NCI-H1694 treated with DMSO at 0.1 percent for 48 hours (cell line): ENCODE data around the gene ADISSP.

ENCODE experiments used
- DNase-seq: peaks from one replicate; lab custom pipeline; 2025; lab: John Stamatoyannopoulos, UW

The ADISSP gene

DNA sequence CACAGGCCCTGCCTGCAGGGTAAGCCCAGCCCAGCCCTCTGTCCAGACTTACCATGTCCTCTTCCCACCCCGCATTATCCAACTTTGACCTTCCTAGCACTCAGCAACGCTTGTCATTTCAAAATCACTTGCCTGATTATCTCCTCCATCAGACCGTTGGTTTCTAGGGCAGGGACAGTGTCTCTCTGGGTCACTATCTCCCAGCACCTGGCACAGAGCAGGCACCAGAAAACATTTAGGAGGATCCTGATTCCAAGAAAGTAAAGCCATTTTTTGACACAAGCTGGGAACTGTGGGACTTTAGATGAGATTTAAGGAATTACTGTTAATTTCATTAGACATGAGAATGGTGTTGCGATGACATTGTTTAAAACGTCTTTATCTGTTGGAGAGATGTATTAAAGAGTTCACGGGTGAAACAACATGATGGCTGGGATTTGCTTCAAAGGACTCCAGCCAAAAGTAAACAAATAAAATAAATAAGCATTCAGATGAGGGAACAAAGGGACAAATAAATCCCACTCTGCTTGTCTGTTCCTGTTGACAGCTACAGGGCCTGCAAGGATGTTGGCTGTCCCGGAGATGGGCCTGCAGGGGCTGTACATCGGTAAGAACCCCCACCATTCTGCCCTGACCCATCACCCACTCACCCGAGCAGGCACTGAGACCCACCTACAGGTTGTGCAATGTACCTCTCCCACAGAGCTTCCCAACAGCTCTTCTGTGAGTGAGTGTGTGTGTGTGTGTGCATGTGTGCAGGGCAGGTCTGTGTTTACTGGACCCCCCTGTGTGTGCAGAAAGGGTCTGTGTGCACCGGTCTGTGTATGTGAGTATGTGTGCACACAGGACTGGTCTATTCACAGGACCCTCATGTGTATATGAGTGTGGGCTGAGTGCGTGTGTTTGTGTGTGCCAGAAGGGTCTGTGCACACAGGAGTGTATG lies 29.2 kb downstream of the ADISSP start:
- no peak for DNase-seq

- DNase-seq, result no peak
These were observed 31.8 kb downstream of the ADISSP start for GRCh38 chr20:3735768-3736167.

- no peak for DNase-seq
These were observed 33.3 kb downstream of the ADISSP start for GRCh38 chr20:3734111-3734843.

DNA sequence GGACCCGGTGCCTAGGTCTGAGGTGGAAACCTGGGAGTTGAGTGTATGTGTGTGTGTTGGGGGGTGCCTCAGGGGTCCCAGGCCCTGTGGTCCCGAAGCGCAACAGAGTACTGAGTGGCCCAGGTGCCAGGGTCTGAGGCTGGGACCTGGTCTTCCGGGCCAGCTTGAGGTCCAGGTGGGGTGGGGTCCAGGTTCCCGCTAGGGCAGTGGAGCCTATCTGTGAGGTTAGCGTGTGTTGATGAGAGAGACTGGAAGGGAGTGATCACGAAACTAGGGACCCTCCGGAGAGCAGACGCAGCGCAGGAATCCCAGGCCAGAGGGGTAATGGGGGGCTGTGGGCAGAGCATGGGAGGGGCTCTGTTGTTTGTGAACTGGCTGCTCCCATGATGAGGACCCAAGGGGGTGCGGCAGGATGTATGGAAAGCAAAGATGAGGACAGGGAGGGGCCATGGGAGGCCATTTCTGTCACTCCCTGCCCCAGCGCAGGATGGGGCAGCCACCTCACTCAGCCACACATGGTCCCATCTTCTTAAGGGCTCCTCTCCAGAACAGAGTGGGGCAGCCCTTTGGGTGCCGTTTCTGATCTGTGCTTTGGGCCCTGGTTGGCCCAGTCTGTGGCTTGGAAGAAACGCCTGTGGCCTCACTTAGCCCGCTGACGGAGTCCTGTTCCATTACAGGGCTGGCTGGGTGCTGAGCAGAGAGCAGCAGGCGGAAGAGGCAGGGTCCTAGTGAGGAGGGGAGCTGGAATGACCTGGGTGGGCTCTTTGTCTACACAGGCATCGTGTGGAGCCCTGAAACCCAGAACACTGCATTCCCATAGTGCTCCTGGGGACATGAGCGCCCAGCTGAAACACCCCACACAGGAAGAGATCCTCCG lies 34.2 kb downstream of the ADISSP start:
- DNase-seq, result no peak

DNA sequence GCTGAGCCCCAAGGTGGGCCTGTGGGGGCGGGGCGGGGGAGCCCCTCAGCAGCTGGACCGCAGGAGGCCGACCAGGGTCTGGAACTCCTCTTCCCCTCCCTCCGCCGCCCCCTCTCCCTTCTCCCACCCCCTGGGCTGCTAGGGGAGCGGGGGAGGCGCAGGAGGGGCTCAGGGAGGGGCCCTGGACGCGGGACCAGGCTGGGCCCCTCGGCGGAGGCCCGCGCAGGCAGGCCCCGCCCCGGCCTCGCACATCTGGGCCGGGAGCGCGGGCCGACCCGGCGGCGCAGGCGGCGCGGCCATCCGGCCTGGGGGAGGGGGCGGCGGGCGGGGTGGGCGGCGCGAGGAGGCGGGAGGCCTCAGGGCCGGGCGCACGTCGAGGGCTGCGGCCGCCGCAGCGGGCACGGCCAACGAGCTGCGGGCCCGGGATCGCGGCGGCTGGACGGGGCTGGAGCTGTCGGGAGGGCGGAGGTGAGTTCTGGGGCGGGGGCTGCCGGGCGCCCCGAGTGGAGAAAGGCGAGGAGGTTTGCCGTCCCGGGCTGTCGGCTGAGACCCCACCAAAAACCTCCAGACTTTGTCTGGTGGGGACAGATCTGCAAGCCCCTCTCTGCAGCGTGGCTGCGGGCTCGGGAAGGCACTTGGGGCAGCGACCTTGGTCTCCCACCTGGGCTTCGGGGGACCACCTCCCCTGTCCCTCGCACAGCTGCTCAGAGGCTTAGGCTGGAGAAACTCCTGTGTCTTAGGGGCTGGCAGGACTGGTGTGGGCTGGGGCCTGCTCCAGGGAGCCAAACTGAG lies 35.0 kb downstream of the ADISSP start, which contains the start of gene HSPA12B:
HSPA12B (plus strand) TSS at position 359 of the 792 bp plus-strand sequence. CDS start 5,990 bp downstream, outside the sequence.
- DNase-seq, result no peak

GRCh38 chr20:3731944-3732326 lies 35.6 kb downstream of the ADISSP start:
- no peak for DNase-seq

GRCh38 chr20:3730803-3731672 lies 36.5 kb downstream of the ADISSP start:
- DNase-seq, result no peak

- DNase-seq, result no peak
These were observed 37.6 kb downstream of the ADISSP start for GRCh38 chr20:3729811-3730540.

GRCh38 chr20:3729378-3729777 lies 38.2 kb downstream of the ADISSP start:
- no peak for DNase-seq

GRCh38 chr20:3728876-3729275 lies 38.7 kb downstream of the ADISSP start:
- no peak for DNase-seq

- no peak for DNase-seq
These were observed 39.2 kb downstream of the ADISSP start for GRCh38 chr20:3728354-3728753.

GRCh38 chr20:3727401-3728021 lies 40.0 kb downstream of the ADISSP start:
- DNase-seq, result no peak

DNA sequence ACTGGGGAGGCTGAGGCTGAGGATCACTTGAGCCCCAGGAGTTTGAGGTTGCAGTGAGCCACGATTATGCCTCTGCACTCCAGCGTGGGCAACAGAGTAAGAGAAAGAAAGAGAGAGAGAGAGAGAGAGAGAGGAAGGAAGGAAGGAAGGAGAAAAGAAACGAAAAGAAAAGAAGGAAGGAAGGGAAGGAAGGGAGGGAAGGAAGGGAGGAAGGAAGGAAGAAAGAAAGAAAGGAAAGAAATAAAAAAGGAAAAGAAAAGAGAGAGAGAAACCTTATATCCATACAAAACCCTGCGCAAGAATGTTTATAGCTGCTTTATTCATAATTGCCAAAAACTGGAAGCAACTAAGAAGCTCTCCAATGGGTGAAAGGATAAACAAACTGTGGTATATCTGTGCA lies 43.2 kb downstream of the ADISSP start:
- DNase-seq, result no peak

DNA sequence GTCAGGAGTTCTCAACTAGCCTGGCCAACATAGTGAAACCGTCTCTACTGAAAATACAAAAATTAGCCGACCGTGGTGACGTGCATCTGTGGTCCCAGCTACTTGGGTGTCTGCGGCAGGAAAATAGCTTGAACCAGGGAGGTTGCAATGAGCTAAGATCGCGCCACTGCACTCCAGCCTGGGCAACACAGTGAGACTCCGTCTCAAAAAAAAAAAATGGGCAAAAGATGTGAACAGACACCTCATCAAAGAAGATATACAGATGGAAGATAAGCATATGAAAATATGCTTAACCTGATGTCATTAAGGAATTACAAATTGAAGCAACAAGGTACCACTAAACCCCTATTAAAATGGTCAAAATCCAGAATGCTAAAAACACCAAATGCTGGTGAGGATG lies 44.3 kb downstream of the ADISSP start:
- DNase-seq, result no peak

GRCh38 chr20:3721912-3722311 lies 45.6 kb downstream of the ADISSP start:
- no peak for DNase-seq

DNA sequence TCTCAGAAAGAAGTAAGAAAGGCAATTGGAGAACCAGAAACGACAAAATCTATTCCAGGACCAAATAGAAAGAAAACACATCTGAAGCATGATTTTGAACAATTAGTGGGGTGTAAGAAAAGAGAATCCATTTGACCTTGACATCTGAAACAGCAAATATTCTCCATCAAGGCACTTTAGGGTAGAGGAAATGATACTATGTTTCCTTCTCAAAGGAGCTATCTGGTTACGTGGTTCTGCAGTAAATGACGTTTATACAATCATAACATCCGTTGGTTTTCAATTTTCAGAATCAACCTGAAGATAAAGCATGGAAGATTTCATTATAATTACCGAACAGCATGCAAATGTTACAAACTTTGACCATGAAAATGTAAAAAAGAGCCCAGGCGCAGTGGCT lies 46.9 kb downstream of the ADISSP start:
- DNase-seq, result no peak

- no peak for DNase-seq
These were observed 47.5 kb downstream of the ADISSP start for GRCh38 chr20:3720068-3720467.

DNA sequence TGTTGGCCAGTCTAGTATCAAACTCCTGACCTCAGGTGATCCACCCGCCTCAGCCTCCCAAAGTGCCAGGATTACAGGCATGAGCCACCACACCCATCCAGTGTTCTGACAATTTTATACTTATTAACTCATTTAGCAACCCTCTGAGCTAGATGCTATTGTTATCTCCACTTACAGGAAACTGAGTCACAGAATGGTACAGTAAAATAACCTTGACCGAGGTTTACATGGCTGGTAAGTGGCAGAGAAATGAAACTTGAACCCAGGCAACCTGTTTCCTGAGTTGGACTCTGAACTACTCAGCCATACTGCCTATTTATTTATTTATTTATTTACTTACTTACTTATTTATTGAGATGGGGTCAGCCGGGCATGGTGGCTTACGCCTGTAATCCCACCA lies 48.5 kb downstream of the ADISSP start:
- DNase-seq, result no peak

DNA sequence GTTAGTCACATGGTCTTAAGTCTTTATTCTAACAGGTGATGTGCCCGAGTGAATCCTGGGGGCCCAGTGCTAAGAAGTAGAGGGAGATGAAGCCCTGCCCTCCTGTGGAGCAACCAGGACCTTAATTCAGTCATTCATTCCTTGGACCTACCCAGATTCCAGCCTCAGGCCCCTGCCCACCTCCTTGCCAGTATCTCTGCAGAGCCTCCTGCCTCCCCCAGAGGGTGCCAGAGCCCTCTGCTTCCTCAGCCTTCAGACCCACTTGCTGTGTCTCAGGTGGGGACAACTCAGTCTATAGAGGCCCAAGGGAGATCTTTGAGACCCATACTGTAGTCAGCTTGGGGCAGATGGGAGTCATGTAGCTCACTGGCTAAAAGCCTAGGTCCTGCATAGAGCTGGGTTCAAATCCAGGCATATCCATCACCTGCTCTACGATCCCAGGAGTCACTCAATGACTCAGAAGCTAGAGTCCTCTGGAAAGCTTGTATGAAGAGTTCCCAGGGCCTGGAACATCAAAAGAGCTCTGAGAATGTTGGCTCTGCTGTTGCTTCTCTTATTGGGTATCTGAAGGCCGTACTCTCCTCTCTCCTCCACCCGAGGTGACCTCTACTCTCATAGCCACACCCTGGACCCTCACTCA lies 51.2 kb downstream of the ADISSP start:
- DNase-seq, result peak; percentile 49
